Measurements from ENCODE around the gene PPP6R2. TPM values are rescaled to one million over a fixed set of nuclear protein-coding genes. Genes with fewer than 3 reads are reported as not detected.

PPP6R2 gene
- total RNA-seq, 1 donor from 2014 or later, result 57.3 TPM

GRCh38 chr22:50483977-50484853, 141.1 kb downstream of the PPP6R2 start:
- peak; percentile 55 for DNase-seq (ENCODE audit: low read depth)

- peak; percentile 39 for DNase-seq (ENCODE audit: low read depth)
Observed at GRCh38 chr22:50485221-50486131, 142.3 kb downstream of the PPP6R2 start.

- peak; percentile 61 for DNase-seq (ENCODE audit: low read depth)
Observed at GRCh38 chr22:50486561-50487289, 143.6 kb downstream of the PPP6R2 start, which contains the start of gene MIOX. Gene MIOX (plus strand): TSS chr22:50486859. CDS start chr22:50486898, 39 bp downstream.

GRCh38 chr22:50487290-50488005, 144.3 kb downstream of the PPP6R2 start:
- DNase-seq (ENCODE audit: low read depth), result no peak

GRCh38 chr22:50488006-50488677, 145.0 kb downstream of the PPP6R2 start:
- no peak for DNase-seq (ENCODE audit: low read depth)

GRCh38 chr22:50488886-50489285, 145.8 kb downstream of the PPP6R2 start:
- DNase-seq (ENCODE audit: low read depth), result no peak

GRCh38 chr22:50489363-50490243, 146.5 kb downstream of the PPP6R2 start:
- no peak for DNase-seq (ENCODE audit: low read depth)

- no peak for DNase-seq (ENCODE audit: low read depth)
Observed at GRCh38 chr22:50490531-50491308, 147.6 kb downstream of the PPP6R2 start.

Other genes starting within 250 kb of the PPP6R2 start
- not detected in 2 replicates for gene PANX2, start 172.6 kb upstream of the PPP6R2 start, total RNA-seq
- gene TRABD, start 157.4 kb upstream of the PPP6R2 start, total RNA-seq, result 24.7 and 37.4 TPM in 2 replicates
- gene SELENOO, start 142.3 kb upstream of the PPP6R2 start, total RNA-seq, result 23.4 and 26.7 TPM in 2 replicates
- 26.2 and 34.5 TPM in 2 replicates for gene TUBGCP6, start 98.3 kb upstream of the PPP6R2 start, total RNA-seq
- 19.8 and 48.9 TPM in 2 replicates for gene HDAC10, start 92.1 kb upstream of the PPP6R2 start, total RNA-seq
- gene MAPK12, start 81.6 kb upstream of the PPP6R2 start, total RNA-seq, result 22.0 and 26.0 TPM in 2 replicates
- 9.9 and 10.2 TPM in 2 replicates for gene MAPK11, start 72.9 kb upstream of the PPP6R2 start, total RNA-seq
- gene PLXNB2, start 35.7 kb upstream of the PPP6R2 start, total RNA-seq, result 98.8 and 582 TPM in 2 replicates
- gene DENND6B, start 16.3 kb upstream of the PPP6R2 start, total RNA-seq, result 2.4 and 11.9 TPM in 2 replicates
- 51.4 and 68.2 TPM in 2 replicates for gene SBF1, start 131.7 kb downstream of the PPP6R2 start, total RNA-seq
- 2.3 and 3.4 TPM in 2 replicates for gene ADM2, start 138.2 kb downstream of the PPP6R2 start, total RNA-seq
- 0.10 and 1.7 TPM in 2 replicates for gene MIOX, start 143.5 kb downstream of the PPP6R2 start, total RNA-seq
- 26.6 and 48.4 TPM in 2 replicates for gene LMF2, start 164.4 kb downstream of the PPP6R2 start, total RNA-seq
- gene NCAPH2, start 164.9 kb downstream of the PPP6R2 start, total RNA-seq, result 16.7 and 24.7 TPM in 2 replicates
- gene SCO2, start 182.3 kb downstream of the PPP6R2 start, total RNA-seq, result 2.0 and 7.3 TPM in 2 replicates
- 55.0 and 68.8 TPM in 2 replicates for gene TYMP, start 186.7 kb downstream of the PPP6R2 start, total RNA-seq
- gene KLHDC7B, start 202.6 kb downstream of the PPP6R2 start, total RNA-seq, result 0.15 and 0.17 TPM in 2 replicates
- not detected in 2 replicates for gene SYCE3, start 219.6 kb downstream of the PPP6R2 start, total RNA-seq
- 4.0 and 14.6 TPM in 2 replicates for gene CPT1B, start 235.1 kb downstream of the PPP6R2 start, total RNA-seq
- 27.1 and 47.6 TPM in 2 replicates for gene CHKB, start 239.5 kb downstream of the PPP6R2 start, total RNA-seq

All from renal cortical epithelial cell (primary cell).